GM12878 (cell line): Measurements from ENCODE around the gene KPNA4. TPM values are rescaled to one million over a fixed set of nuclear protein-coding genes. Genes with fewer than 3 reads are reported as not detected.

Source experiments
- BMI1 ChIP-seq: fragments of 450-650 bp; IDR thresholded peaks from 2 replicates; pipeline ENCODE4 v1.6.1; 2016; ENCODE audit warnings: mild to moderate bottlenecking, moderate library complexity, borderline replicate concordance
- CBFB ChIP-seq: IDR thresholded peaks from 2 replicates; pipeline ENCODE4 v1.6.1; 2016; ENCODE audit warnings: antibody characterized with exemption, low read depth
- CBX3 ChIP-seq: fragments of 200-600 bp; sonication (generic); IDR thresholded peaks from 2 replicates; pipeline ENCODE4 v1.6.1; 2016; ENCODE audit warnings: low read depth, borderline replicate concordance
- FOS ChIP-seq: IDR thresholded peaks from 3 replicates; pipeline ENCODE4 v1.6.1; 2011; ENCODE audit warnings: borderline replicate concordance; ENCODE audit not compliant: insufficient read length; ENCODE audit errors: extremely low read depth
- SIN3A ChIP-seq: IDR thresholded peaks from 2 replicates; pipeline ENCODE4 v1.6.1; 2012; ENCODE audit warnings: low read depth, low read length, improper control_type of control experiment
- SPI1 ChIP-seq: IDR thresholded peaks from 2 replicates; pipeline ENCODE4 v1.6.1; 2011; ENCODE audit warnings: low read depth, mild to moderate bottlenecking, low read length, moderate library complexity, borderline replicate concordance; ENCODE audit not compliant: insufficient read depth
- ZNF622 ChIP-seq: fragments of 450-650 bp; IDR thresholded peaks from 2 replicates; pipeline ENCODE4 v1.6.1; 2017; ENCODE audit warnings: mild to moderate bottlenecking, inconsistent platforms
- polyA plus RNA-seq, 11 experiments: library from polyadenylated mRNA; depleted of rRNA in 4 of 11; unstranded in 6 of 11; stranded (reverse) in 5 of 11; fragments of >200 nt; fragmentation: Nextera tagmentation in 4 of 11; fragmentation: Illumina TruSeq in 1 of 11; extraction: Ambion mirVana in 4 of 11; extraction: Trizol in 1 of 11; gene quantifications; 1 replicate in 1 of 11; 2 replicates in 10 of 11; pipeline versions ENCODE4 v1.2.1 to v1.2.3, GENCODE V29; 2011 to 2016; ENCODE audit warnings: inconsistent platforms in 2 of 11, missing spikeins in 2 of 11, low read depth in 1 of 11
- total RNA-seq, 4 experiments: library from RNA; depleted of rRNA in 3 of 4; stranded (reverse); fragments of >200 nt in 3 of 4; fragmentation: Illumina TruSeq in 1 of 4; extraction: Trizol in 1 of 4; gene quantifications; 2 replicates each; pipeline versions ENCODE4 v1.2.1 to v1.2.3, GENCODE V29; 2013 to 2021
- TF ChIP-seq, protein P1 (sequence below): fragments of 450-650 bp; IDR thresholded peaks from 2 replicates; pipeline ENCODE4 v1.6.1; 2018; ENCODE audit warnings: borderline replicate concordance, mild to moderate bottlenecking; ENCODE audit not compliant: partially characterized antibody
- TF ChIP-seq, protein P2 (sequence below): fragments of 450-650 bp; IDR thresholded peaks from 2 replicates; pipeline ENCODE4 v1.6.1; 2014; ENCODE audit warnings: mild to moderate bottlenecking
- TF ChIP-seq, protein P3 (sequence below): fragments of 150-350 bp; IDR thresholded peaks from 2 replicates; pipeline ENCODE4 v1.6.1; 2014; ENCODE audit warnings: mild to moderate bottlenecking, low read depth, low read length

KPNA4 gene
- total and polyA plus RNA-seq, 10 of the 15 experiments (the other 5 are each of a cell fraction or from before 2014, with no cell fraction given), result 9.9 to 40.6 (median 18.1) TPM

DNA sequence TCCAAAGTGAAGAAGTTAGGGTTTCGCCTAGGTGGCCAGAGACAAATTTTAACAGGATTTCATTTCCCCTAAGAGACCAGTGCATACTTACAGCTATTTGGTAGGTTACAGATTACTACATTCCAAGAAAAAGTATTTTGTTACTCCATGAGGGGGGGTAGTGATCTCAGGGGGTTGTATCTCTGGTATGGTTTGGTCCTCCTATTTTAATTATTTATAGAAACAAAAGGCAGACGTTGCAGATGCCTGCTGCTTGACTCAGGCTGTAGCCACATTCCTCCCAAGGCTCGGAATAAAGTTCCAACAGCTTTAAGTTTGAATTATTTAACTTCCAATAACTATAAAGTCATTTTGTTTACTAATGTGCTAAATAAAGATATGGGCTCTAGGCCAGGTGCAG lies 114.5 kb downstream of the KPNA4 start (continued):
- TF ChIP-seq, protein P1, sequence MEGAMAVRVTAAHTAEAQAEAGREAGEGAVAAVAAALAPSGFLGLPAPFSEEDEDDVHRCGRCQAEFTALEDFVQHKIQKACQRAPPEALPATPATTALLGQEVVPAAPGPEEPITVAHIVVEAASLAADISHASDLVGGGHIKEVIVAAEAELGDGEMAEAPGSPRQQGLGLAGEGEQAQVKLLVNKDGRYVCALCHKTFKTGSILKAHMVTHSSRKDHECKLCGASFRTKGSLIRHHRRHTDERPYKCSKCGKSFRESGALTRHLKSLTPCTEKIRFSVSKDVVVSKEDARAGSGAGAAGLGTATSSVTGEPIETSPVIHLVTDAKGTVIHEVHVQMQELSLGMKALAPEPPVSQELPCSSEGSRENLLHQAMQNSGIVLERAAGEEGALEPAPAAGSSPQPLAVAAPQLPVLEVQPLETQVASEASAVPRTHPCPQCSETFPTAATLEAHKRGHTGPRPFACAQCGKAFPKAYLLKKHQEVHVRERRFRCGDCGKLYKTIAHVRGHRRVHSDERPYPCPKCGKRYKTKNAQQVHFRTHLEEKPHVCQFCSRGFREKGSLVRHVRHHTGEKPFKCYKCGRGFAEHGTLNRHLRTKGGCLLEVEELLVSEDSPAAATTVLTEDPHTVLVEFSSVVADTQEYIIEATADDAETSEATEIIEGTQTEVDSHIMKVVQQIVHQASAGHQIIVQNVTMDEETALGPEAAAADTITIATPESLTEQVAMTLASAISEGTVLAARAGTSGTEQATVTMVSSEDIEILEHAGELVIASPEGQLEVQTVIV, result no peak
- TF ChIP-seq SIN3A, result no peak
- TF ChIP-seq, protein P2, sequence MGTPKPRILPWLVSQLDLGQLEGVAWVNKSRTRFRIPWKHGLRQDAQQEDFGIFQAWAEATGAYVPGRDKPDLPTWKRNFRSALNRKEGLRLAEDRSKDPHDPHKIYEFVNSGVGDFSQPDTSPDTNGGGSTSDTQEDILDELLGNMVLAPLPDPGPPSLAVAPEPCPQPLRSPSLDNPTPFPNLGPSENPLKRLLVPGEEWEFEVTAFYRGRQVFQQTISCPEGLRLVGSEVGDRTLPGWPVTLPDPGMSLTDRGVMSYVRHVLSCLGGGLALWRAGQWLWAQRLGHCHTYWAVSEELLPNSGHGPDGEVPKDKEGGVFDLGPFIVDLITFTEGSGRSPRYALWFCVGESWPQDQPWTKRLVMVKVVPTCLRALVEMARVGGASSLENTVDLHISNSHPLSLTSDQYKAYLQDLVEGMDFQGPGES, result no peak
- TF ChIP-seq SPI1, result no peak
- no peak for TF ChIP-seq CBFB
- no peak for TF ChIP-seq FOS
- TF ChIP-seq CBX3, result no peak
- TF ChIP-seq ZNF622, result no peak
- TF ChIP-seq, protein P3, sequence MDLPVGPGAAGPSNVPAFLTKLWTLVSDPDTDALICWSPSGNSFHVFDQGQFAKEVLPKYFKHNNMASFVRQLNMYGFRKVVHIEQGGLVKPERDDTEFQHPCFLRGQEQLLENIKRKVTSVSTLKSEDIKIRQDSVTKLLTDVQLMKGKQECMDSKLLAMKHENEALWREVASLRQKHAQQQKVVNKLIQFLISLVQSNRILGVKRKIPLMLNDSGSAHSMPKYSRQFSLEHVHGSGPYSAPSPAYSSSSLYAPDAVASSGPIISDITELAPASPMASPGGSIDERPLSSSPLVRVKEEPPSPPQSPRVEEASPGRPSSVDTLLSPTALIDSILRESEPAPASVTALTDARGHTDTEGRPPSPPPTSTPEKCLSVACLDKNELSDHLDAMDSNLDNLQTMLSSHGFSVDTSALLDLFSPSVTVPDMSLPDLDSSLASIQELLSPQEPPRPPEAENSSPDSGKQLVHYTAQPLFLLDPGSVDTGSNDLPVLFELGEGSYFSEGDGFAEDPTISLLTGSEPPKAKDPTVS, result no peak
- no peak for TF ChIP-seq BMI1
- TF ChIP-seq, all 136 proteins: peak for 0
